NCI-H1436 (cell line): ENCODE results near the gene SMU1.
A peak's percentile ranks its signal among the peaks of the same experiment; 100 is the strongest.
"Not testable (repeated sequence)": the region's sequence is repeated elsewhere in the genome, so short reads cannot be mapped to it uniquely, and the experiment has no call there.

Experiments
- DNase-seq: peaks from one replicate; lab custom pipeline; 2025; lab: John Stamatoyannopoulos, UW

Gene SMU1

GRCh38 chr9:33105504-33105903 lies 29.0 kb upstream of the SMU1 start:
- no peak for DNase-seq

DNA sequence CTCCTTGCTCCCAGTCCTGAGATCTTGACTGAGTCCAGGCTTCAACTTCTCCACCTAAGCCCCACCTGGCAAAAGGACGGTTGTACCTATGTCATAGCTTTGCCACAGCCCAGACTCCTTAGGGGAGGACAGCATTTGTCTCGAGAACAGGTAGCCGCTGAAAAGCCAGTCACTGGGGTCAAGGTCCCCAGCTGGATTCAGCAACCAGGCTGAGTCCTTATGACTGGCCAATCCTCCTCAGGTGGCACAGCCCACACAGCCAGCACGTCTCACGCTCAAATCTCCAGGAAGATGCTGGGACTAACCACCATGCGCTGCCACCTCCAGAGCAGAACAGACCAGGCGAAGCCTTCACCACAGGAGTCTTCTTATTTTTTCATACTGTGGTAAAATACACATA lies 27.9 kb upstream of the SMU1 start:
- DNase-seq: no peak

GRCh38 chr9:33103501-33104281 lies 27.2 kb upstream of the SMU1 start:
- DNase-seq: no peak

- DNase-seq: no peak
Observed at GRCh38 chr9:33102551-33103210, 26.2 kb upstream of the SMU1 start.

- DNase-seq: no peak
Observed at GRCh38 chr9:33101104-33101951, 24.9 kb upstream of the SMU1 start.

DNA sequence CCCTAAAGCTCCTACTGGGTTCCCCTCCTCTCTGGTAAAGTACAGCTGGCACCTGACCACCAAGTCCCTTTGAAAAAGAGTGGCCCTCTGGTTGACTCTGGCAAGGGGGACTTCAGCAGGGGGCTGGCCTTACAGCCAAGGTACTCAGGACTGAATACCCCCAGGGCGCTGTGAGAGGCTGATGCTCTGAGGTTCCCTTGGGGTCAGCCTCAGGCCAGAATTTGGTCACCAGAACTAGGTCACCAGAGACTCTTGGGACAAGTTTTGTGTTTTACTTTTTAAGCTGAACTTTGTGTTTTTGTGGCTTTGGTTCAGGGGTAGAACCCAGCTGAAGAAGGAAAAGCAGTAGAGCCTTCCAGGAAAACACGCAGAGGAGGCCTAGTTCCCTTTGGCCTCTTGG lies 23.3 kb upstream of the SMU1 start:
- no peak for DNase-seq

- no peak for DNase-seq
Observed at GRCh38 chr9:33097192-33097591, 20.7 kb upstream of the SMU1 start.

GRCh38 chr9:33092634-33093033 lies 16.2 kb upstream of the SMU1 start:
- DNase-seq: no peak

GRCh38 chr9:33085672-33086071 lies 9.2 kb upstream of the SMU1 start:
- DNase-seq: not testable (repeated sequence)

DNA sequence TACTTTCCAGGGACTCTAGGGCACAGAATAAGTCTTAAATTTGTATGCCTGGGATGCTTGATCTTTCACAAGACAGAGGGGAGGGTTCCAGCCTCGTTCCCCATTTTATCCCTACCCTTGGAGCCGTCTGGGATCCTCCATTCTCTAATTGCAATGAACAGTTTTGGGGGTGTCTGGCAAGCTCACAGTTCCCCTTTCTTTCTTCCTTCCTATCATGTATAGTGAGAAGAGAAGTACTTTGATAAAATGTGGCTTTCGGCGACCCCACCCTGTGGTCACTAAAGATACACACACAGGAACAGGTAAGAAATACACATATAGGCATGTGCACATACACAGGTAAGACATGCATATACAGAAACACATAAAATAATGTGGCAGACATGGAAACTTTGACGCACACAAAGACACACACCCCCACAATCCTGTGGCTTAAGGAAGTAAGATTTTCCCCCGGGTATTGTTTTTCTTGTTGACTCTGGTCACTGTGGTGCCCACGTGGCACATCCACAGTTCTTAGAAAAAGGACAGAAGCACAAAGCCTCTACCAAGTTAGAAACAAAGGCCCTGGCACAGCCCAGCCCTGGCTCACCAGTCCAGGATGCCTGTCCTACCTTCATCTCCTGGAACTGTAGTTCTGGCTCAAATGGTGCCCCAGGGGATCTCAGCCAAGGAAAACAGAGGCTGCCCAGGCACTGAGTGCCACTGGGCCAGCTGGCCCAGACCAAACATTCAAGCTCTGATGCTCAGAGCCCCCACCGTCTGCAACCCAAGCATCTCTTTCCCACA lies 6.3 kb upstream of the SMU1 start:
- DNase-seq: no peak

DNA sequence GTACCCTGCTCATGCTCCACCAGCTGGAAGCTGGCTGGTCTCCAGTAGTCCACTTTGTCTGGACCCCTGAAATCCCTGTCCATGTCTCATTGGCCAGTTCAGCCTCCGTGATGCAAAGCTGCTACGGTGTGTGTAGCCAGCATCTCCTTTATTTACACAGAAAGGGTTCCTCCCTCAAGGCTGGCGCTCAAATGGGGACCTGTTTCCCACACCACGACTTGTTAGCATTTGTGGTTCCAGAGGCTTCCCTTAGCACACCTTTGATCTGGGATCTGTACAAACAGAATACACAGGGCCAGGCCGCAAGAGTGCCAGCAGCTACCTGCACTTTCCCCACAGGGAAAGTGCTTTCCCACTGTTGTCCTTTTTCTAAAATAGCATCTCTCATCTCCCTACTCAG lies 5.7 kb upstream of the SMU1 start:
- no peak for DNase-seq

DNA sequence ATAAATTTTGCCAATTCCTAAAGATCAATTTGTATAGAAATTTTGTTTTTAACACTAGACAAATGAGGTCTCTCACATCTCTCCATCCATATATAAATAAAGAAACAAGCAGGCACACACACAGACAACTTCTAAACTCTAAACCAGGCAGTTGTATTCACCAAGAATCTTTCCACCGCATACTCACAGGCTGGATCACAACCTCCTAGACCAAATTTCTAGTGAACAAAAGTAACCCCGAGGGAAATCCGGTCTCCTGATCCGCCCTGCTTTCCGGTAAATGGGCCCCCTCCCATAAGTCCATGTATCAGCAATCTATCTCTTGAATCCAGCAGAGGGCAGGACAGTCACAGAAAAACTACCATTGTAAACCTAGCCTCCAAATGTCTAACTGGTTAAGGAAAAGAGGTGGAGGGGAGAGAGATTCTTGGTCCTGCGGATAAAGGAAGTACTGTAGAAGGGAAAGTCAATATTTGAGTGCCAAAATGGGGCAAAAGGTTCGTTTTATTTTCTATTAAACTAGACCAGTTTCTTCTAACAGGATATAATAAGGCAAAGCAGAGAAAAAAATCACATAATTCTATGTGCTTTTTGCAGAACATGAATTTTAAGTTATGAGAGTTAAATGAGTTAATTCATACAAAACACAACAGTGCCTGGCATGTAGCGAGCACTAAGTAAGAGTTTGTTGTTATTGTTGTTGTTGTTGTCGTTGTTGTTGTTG lies 4.8 kb upstream of the SMU1 start:
- DNase-seq: peak; percentile 78

DNA sequence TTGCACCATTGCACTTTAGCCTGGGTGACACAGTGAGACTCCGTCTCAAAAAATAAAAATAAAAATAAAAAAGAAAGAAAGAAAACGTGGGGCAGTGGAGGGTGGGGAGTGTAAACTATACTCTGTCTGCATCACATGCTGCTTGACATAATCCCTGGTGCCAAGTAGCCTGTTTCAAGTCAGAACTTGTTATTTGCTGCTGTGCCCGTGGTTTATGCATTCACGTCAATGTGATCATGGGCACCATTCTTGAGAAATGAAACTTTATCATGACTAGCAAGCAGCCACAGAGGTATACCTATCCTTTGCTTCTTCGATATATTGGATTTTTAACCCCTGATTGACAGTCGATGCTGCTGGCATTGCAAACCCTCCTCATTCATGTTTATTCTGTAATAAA lies 4.1 kb upstream of the SMU1 start:
- DNase-seq: no peak

- DNase-seq: no peak
Observed at GRCh38 chr9:33068991-33069390, 7.5 kb downstream of the SMU1 start.

DNA sequence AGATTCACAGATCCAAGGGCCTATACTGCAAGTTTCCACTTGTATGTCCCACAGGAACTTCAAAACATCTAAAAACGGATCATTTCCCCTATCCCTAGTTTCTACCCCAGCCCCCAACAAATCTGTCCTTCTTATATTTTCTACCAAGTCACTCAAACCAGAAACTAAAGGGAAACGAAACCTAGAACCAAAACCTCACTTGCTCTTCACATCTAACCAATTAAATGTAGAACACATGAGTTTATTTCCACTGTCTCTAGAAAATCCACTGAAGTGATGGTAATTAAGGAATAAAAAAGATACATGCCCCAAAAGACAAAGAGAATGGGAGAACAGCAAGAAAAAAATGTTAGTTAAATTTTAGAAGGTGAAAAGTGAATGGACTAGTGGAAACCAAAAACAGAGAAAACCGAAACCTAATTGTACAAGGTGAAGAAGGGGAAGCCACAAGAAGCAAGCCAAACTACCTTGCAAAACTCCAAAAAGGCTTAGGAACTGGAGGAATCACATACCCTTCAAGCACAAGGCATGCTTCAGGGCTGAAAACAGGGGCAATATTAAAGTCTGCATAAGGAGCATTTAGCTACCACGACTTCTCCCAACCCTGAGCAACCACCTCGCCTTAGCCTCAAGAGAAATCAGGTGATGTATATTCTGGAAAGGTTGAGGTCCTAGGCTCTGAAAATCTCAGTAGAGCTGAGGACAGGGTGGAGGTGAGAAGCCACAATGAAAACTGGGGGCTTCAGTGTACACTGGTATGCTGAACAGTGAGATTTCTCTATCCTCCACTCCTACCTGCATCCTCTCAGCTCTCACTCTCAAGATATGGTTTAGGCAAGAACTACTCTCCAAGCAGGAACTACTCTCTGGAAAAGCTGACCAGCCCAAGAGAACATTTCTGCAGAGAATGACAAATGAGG lies 11.1 kb downstream of the SMU1 start:
- no peak for DNase-seq

DNA sequence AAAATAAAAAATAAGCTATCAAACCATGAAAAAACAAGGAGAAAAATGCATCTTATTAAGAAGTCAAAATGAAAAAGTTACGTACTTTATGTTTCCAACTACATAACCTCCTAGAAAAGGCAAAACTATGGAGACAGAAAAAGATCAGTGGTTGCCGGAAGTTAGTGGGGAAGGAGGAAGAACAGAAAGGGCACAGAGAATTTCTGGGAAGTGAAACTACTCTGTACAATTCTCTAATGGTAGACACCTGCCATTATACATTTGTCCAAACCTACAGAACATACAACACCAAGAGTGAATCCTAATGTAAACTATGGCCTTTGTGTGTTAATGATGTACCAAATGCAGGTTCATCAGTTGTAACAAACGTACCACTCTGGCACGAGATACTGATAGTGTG lies 25.3 kb downstream of the SMU1 start:
- no peak for DNase-seq

GRCh38 chr9:33049680-33050361 lies 26.7 kb downstream of the SMU1 start:
- DNase-seq: no peak

GRCh38 chr9:33048054-33048465 lies 28.4 kb downstream of the SMU1 start:
- DNase-seq: no peak

- DNase-seq: no peak
Observed at GRCh38 chr9:33046061-33046460, 30.4 kb downstream of the SMU1 start.
